ENCODE results near the gene SYNDIG1.

SYNDIG1 gene

GRCh38 chr20:24659835-24660234, 190.4 kb downstream of the SYNDIG1 start:
- in situ Hi-C loops (cut with MboI; ENCODE audit: low sequenced_read_pairs, unreplicated experiment): no loop called here

GRCh38 chr20:24660651-24661050, 191.2 kb downstream of the SYNDIG1 start:
- TF ChIP-seq CTCF (IDR thresholded peaks at IDR 0.05; ENCODE audit: borderline replicate concordance, control extremely low read depth, extremely low read depth, insufficient read depth, missing control alignments): no peak
- in situ Hi-C loops (cut with MboI; ENCODE audit: low sequenced_read_pairs, unreplicated experiment): no loop called here
- DNase-seq (ENCODE audit: low spot score): no peak

More at GRCh38 chr20:24659835-24660234, 190.4 kb downstream of the SYNDIG1 start:
- DNase-seq (ENCODE audit: low spot score): no peak
- no peak for TF ChIP-seq CTCF (IDR thresholded peaks at IDR 0.05; ENCODE audit: borderline replicate concordance, control extremely low read depth, extremely low read depth, insufficient read depth, missing control alignments)

GRCh38 chr20:24661255-24661654, 191.8 kb downstream of the SYNDIG1 start:
- TF ChIP-seq CTCF (IDR thresholded peaks at IDR 0.05; ENCODE audit: borderline replicate concordance, control extremely low read depth, extremely low read depth, insufficient read depth, missing control alignments): no peak
- in situ Hi-C loops (cut with MboI; ENCODE audit: low sequenced_read_pairs, unreplicated experiment): no loop called here
- DNase-seq (ENCODE audit: low spot score): no peak

- DNase-seq (ENCODE audit: low spot score): no peak
- in situ Hi-C loops (cut with MboI; ENCODE audit: low sequenced_read_pairs, unreplicated experiment): no loop called here
- TF ChIP-seq CTCF (IDR thresholded peaks at IDR 0.05; ENCODE audit: borderline replicate concordance, control extremely low read depth, extremely low read depth, insufficient read depth, missing control alignments): no peak
Measured at GRCh38 chr20:24662322-24662721, 192.9 kb downstream of the SYNDIG1 start.

GRCh38 chr20:24662752-24663365, 193.4 kb downstream of the SYNDIG1 start:
- no peak for TF ChIP-seq CTCF (IDR thresholded peaks at IDR 0.05; ENCODE audit: borderline replicate concordance, control extremely low read depth, extremely low read depth, insufficient read depth, missing control alignments)
- in situ Hi-C loops (cut with MboI; ENCODE audit: low sequenced_read_pairs, unreplicated experiment): no loop called here
- DNase-seq (ENCODE audit: low spot score): no peak

- in situ Hi-C loops (cut with MboI; ENCODE audit: low sequenced_read_pairs, unreplicated experiment): no loop called here
- DNase-seq (ENCODE audit: low spot score): no peak
- TF ChIP-seq CTCF (IDR thresholded peaks at IDR 0.05; ENCODE audit: borderline replicate concordance, control extremely low read depth, extremely low read depth, insufficient read depth, missing control alignments): no peak
Measured at GRCh38 chr20:24663496-24663895, 194.1 kb downstream of the SYNDIG1 start.

Measured in GM13976 (cell line).